ENCODE measurements around the gene CACNA2D1. TPM values are rescaled to one million over a fixed set of nuclear protein-coding genes. Genes with fewer than 3 reads are reported as not detected.

CACNA2D1 gene
- total RNA-seq, 1 experiment from 2014 or later: 25.4 TPM

GRCh38 chr7:82419200-82419599, 24.4 kb downstream of the CACNA2D1 start:
- H3K27me3 ChIP-seq: no peaks in the 10 kb centered on the region
- no peak overlapping the region for H3K27ac ChIP-seq
- no peaks in the 10 kb centered on the region for H3K36me3 ChIP-seq
- no peaks in the 10 kb centered on the region for H3K4me1 ChIP-seq
- no peak for DNase-seq
- no peak overlapping the region for H3K4me3 ChIP-seq
- H3K9me3 ChIP-seq (replicated peaks): no peaks in the 10 kb centered on the region

DNA sequence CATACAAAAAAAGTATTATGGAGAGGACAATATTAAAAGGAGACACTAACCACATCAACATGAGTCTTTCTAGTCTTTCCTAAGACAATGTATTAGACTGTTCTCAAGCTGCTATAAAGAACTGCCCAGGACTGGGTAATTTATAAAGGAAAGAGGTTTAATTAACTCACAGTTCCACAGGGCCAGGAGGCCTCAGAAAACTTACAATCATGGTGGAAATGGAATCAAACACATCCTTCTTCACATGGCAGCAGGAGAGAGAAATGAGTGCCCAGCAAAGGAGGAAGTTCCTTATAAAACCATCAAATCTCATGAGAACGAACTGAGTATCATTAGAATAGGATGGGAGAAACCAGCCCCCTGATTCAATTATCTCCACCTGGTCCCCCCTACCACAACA, 25.7 kb downstream of the CACNA2D1 start:
- Histone ChIP-seq H3K4me1 (no peaks in the 10 kb centered on the region), H3K27ac (no peak overlapping the region), H3K9me3 (replicated peaks) (no peaks in the 10 kb centered on the region), H3K27me3 (no peaks in the 10 kb centered on the region), H3K4me3 (no peak overlapping the region), H3K36me3 (no peaks in the 10 kb centered on the region)
- no peak for DNase-seq

- no peak overlapping the region for H3K27ac ChIP-seq
- DNase-seq: no peak
- no peaks in the 10 kb centered on the region for H3K36me3 ChIP-seq
- no peaks in the 10 kb centered on the region for H3K27me3 ChIP-seq
- no peaks in the 10 kb centered on the region for H3K4me1 ChIP-seq
- H3K9me3 ChIP-seq (replicated peaks): no peaks in the 10 kb centered on the region
- no peak overlapping the region for H3K4me3 ChIP-seq
These were observed 27.2 kb downstream of the CACNA2D1 start for GRCh38 chr7:82416402-82416801.

DNA sequence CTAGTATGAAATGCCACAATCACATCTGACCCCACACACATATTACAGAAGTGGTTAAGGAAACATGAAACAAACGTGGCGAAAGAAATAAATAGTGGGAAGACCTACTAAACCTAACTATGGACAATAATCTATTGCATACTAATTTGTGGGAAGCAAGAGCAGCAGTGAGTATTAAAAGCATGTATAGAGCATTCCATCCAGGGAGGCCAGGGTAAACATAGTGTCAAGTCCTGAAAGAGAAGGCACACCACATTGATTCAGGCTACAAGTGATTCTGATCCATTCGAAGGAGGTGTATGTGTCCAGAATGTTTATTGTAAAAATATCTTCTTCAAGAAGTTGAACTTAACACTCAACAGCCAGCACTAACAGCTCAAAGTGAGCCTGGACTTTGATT, 29.2 kb downstream of the CACNA2D1 start:
- H3K4me1 ChIP-seq: no peaks in the 10 kb centered on the region
- no peak for DNase-seq
- H3K27ac ChIP-seq: no peak overlapping the region
- no peak overlapping the region for H3K4me3 ChIP-seq
- no peaks in the 10 kb centered on the region for H3K36me3 ChIP-seq
- H3K9me3 ChIP-seq (replicated peaks): no peaks in the 10 kb centered on the region
- no peaks in the 10 kb centered on the region for H3K27me3 ChIP-seq

DNA sequence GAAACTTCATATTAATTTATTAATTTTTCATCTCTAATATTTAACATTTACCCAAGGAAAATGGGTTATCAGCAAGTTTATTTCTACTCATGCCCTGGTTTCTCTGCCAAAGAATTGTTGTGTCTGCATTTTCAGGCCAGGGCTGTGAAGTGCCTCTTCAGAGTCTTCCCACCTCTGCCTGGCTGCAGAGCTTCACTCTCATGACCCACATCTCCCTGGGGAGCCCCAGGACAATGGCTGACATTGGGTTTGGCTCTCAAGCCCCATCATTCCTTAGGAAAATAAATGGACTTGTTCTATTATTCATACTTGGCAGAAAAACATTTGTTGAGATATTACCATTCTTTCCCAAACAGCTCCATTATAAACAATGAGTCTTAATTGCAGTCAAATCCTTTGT, 30.3 kb downstream of the CACNA2D1 start:
- Histone ChIP-seq H3K9me3 (replicated peaks) (no peaks in the 10 kb centered on the region), H3K4me1 (no peaks in the 10 kb centered on the region), H3K27me3 (no peaks in the 10 kb centered on the region), H3K4me3 (no peak overlapping the region), H3K36me3 (no peaks in the 10 kb centered on the region), H3K27ac (no peak overlapping the region)
- DNase-seq: no peak

GRCh38 chr7:82411732-82412131, 31.8 kb downstream of the CACNA2D1 start:
- Histone ChIP-seq H3K4me3 (no peak overlapping the region), H3K27ac (no peak overlapping the region), H3K4me1 (no peaks in the 10 kb centered on the region), H3K9me3 (replicated peaks) (no peaks in the 10 kb centered on the region), H3K36me3 (no peaks in the 10 kb centered on the region), H3K27me3 (no peaks in the 10 kb centered on the region)
- no peak for DNase-seq

DNA sequence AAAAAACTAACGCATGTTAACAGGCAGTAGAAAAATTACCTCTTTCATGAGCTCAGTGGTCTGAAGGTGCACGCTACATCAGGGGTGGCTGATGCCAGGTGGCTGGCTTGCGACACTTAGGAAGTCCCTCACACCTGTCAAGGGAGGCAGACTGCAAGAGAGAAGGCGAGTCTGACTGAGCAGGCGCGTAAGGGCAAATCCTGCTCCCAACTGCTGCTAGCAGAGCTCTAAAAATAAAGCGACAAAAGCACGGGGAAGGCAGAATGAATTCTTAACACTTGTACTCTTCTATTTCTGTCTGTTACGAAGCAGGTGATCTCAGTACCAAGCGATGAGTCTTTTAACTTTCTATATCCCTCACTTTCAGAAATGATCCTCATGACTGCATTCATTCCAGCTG, 33.1 kb downstream of the CACNA2D1 start:
- no peaks in the 10 kb centered on the region for H3K36me3 ChIP-seq
- no peak overlapping the region for H3K4me3 ChIP-seq
- no peak overlapping the region for H3K27ac ChIP-seq
- H3K4me1 ChIP-seq: no peaks in the 10 kb centered on the region
- no peak for DNase-seq
- H3K27me3 ChIP-seq: no peaks in the 10 kb centered on the region
- 0 out of 2 replicates have a peak, but pooled peaks cover 3% of the 10 kb centered on the region for H3K9me3 ChIP-seq (replicated peaks)

- H3K9me3 ChIP-seq (replicated peaks): 0 out of 2 replicates have a peak, but pooled peaks cover 3% of the 10 kb centered on the region
- peak in 1 of 2 experiments; percentile 14 for DNase-seq
- peaks cover 9% of the 10 kb centered on the region; the same call in 1 of the 2 replicates for H3K4me1 ChIP-seq
- H3K4me3 ChIP-seq: no peak overlapping the region
- no peaks in the 10 kb centered on the region; the same call in 1 of the 2 replicates for H3K36me3 ChIP-seq
- H3K27me3 ChIP-seq: no peaks in the 10 kb centered on the region
- no peak overlapping the region for H3K27ac ChIP-seq
These were observed 36.6 kb downstream of the CACNA2D1 start for GRCh38 chr7:82406937-82407336.

GRCh38 chr7:82405301-82405700, 38.3 kb downstream of the CACNA2D1 start:
- peak overlapping the region; percentile 35 for H3K27ac ChIP-seq
- no peak for DNase-seq
- peaks cover 3% of the 10 kb centered on the region; the same call in 1 of the 2 replicates for H3K36me3 ChIP-seq

DNA sequence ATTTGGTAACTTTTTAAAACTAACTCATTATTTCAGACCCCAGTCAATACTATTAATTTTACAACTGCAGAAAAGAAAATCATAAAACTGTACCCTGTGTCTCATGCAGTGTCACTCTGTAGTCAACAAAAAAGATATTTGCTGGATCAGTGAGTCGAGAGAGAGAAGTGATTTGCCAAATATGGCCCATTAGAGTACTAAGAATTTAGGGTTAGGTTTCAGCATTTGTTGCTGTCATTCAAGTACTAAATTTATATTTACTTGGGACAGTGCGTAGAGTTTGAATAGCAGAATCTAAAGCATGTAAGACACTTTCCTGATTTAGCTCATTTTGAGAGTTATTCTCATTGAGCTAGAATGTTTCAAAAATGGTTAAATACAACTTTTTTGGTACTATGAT, 38.9 kb downstream of the CACNA2D1 start:
- H3K4me1 ChIP-seq: peaks cover 9% of the 10 kb centered on the region; the same call in 1 of the 2 replicates
- DNase-seq: peak in 1 of 2 experiments; percentile 76
- H3K27me3 ChIP-seq: no peaks in the 10 kb centered on the region
- H3K4me3 ChIP-seq: no peak overlapping the region
- H3K36me3 ChIP-seq: peaks cover 3% of the 10 kb centered on the region; the same call in 1 of the 2 replicates
- 0 out of 2 replicates have a peak, but pooled peaks cover 5% of the 10 kb centered on the region for H3K9me3 ChIP-seq (replicated peaks)
- peak overlapping the region; percentile 35 for H3K27ac ChIP-seq

More at GRCh38 chr7:82405301-82405700, 38.3 kb downstream of the CACNA2D1 start:
- H3K9me3 ChIP-seq (replicated peaks): 0 out of 2 replicates have a peak, but pooled peaks cover 3% of the 10 kb centered on the region
- peaks cover 9% of the 10 kb centered on the region; the same call in 1 of the 2 replicates for H3K4me1 ChIP-seq
- H3K27me3 ChIP-seq: no peaks in the 10 kb centered on the region
- no peak overlapping the region for H3K4me3 ChIP-seq

- peaks cover 9% of the 10 kb centered on the region; the same call in 1 of the 2 replicates for H3K4me1 ChIP-seq
- no peak overlapping the region for H3K4me3 ChIP-seq
- no peak for DNase-seq
- H3K27me3 ChIP-seq: no peaks in the 10 kb centered on the region
- H3K9me3 ChIP-seq (replicated peaks): 0 out of 2 replicates have a peak, but pooled peaks cover 5% of the 10 kb centered on the region
- peaks cover 3% of the 10 kb centered on the region; the same call in 1 of the 2 replicates for H3K36me3 ChIP-seq
- H3K27ac ChIP-seq: peak overlapping the region; percentile 35
These were observed 39.5 kb downstream of the CACNA2D1 start for GRCh38 chr7:82404094-82404493.

DNA sequence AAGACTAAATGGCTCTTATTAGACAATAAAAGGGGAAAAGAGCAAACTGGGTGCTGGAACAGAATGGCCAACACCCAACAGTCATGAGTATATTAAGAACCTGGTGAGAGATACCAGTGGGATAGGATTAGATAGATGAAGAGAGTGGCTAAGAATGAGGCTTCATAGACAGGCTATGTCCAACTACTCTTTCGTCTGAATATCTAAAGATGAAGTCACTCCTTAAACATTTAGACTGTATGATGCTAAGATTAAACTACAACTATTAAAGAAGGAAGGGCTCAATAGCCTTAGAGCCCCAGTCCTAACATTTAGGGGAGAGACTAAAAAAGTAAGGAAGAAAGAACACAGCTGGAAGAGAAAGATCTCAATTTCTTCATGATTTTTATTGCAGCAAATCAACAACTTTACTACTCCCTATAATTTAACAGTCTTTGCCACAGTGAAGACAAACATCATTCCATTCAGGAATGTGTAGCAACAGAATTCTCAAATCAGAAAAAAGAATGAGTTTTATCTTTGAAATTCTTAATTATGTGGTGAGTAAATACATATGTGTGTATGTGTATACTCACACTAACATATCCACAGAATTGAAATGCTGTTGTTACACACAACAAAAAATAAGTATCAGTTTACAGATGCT, 45.6 kb downstream of the CACNA2D1 start:
- H3K27ac ChIP-seq: no peak overlapping the region
- no peak for DNase-seq

DNA sequence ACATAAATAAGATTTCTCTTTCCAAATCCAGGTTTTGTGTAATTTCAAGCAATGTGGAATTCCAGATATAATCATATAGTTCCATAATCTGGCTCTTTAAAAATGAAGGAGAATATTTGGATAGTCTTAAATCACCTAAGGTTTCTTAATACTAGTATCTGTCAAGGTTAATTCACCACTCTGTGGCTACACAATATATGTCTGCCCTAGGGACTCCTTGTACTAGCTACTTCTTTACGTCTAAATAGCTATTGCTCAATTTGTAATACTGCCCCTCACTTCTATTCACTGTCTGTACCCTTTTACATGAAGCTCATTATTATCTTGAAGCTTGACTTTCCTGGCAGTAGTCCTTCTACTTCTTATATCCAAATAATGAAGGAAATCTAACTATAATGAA, 47.2 kb downstream of the CACNA2D1 start:
- H3K4me1 ChIP-seq: no peaks in the 10 kb centered on the region
- H3K9me3 ChIP-seq (replicated peaks): 0 out of 2 replicates have a peak, but pooled peaks cover 5% of the 10 kb centered on the region
- DNase-seq: no peak
- no peaks in the 10 kb centered on the region for H3K36me3 ChIP-seq
- no peaks in the 10 kb centered on the region for H3K27me3 ChIP-seq
- no peak overlapping the region for H3K27ac ChIP-seq
- no peak overlapping the region for H3K4me3 ChIP-seq

More for the DNA sequence above, 45.6 kb downstream of the CACNA2D1 start:
- Histone ChIP-seq H3K9me3 (replicated peaks) (0 out of 2 replicates have a peak, but pooled peaks cover 2% of the 10 kb centered on the region), H3K36me3 (0 out of 2 replicates have a peak, but pooled peaks cover 3% of the 10 kb centered on the region), H3K4me1 (no peaks in the 10 kb centered on the region), H3K4me3 (no peak overlapping the region), H3K27me3 (no peaks in the 10 kb centered on the region)

- no peak for DNase-seq
- no peaks in the 10 kb centered on the region for H3K4me1 ChIP-seq
- no peaks in the 10 kb centered on the region for H3K36me3 ChIP-seq
- 0 out of 2 replicates have a peak, but pooled peaks cover 5% of the 10 kb centered on the region for H3K9me3 ChIP-seq (replicated peaks)
- H3K4me3 ChIP-seq: no peak overlapping the region
- H3K27ac ChIP-seq: no peak overlapping the region
- H3K27me3 ChIP-seq: no peaks in the 10 kb centered on the region
These were observed 48.4 kb downstream of the CACNA2D1 start for GRCh38 chr7:82395147-82395546.

- DNase-seq: no peak
- Histone ChIP-seq H3K27ac (no peak overlapping the region), H3K27me3 (no peaks in the 10 kb centered on the region), H3K4me3 (no peak overlapping the region), H3K4me1 (no peaks in the 10 kb centered on the region), H3K9me3 (replicated peaks) (0 out of 2 replicates have a peak, but pooled peaks cover 3% of the 10 kb centered on the region), H3K36me3 (no peaks in the 10 kb centered on the region)
These were observed 49.7 kb downstream of the CACNA2D1 start for GRCh38 chr7:82393840-82394220.
